Gastrocnemius medialis (tissue), 4 donors: ENCODE measurements around the gene FRY.

Source experiments
- POLR2A ChIP-seq, 2 donors: fragments of 450-650 bp; IDR thresholded peaks; one replicate each; pipeline ENCODE4 v1.6.1; 2017; ENCODE audit warnings: antibody characterized with exemption in 2 of 2, mild to moderate bottlenecking in 2 of 2, moderate library complexity in 2 of 2
- TF ChIP-seq, protein P1 (sequence below), 5 experiments: fragments of 450-650 bp in 3 of 5; fragments of 200-600 bp in 2 of 5; sonication (generic) in 2 of 5; IDR thresholded peaks in 4 of 5; conservative IDR thresholded peaks in 1 of 5; 1 replicate in 4 of 5; 2 replicates in 1 of 5; pipeline ENCODE4 v1.5.1; 2016 to 2019; ENCODE audit warnings: antibody characterized with exemption in 5 of 5, mild to moderate bottlenecking in 3 of 5, moderate library complexity in 3 of 5

DNA sequence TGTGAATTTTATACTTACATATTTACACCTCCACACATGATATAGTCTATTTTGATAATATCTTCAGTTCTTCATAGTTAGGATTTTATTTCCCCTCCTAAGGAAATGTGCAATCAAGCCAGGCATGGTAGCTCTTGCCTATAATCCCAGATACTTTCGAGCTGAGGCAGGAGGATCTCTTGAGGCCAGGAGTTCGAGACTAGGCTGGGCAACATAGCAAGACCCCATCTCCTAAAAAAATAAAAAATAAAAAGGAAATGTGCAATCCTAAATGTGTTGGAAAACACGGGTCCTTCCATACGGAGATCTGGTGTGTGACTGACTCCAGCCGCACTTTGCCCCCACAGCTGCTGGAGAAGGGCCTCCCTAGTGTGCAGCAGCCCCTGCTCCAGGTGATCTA, 212.1 kb downstream of the FRY start:
- TF ChIP-seq, protein P1, sequence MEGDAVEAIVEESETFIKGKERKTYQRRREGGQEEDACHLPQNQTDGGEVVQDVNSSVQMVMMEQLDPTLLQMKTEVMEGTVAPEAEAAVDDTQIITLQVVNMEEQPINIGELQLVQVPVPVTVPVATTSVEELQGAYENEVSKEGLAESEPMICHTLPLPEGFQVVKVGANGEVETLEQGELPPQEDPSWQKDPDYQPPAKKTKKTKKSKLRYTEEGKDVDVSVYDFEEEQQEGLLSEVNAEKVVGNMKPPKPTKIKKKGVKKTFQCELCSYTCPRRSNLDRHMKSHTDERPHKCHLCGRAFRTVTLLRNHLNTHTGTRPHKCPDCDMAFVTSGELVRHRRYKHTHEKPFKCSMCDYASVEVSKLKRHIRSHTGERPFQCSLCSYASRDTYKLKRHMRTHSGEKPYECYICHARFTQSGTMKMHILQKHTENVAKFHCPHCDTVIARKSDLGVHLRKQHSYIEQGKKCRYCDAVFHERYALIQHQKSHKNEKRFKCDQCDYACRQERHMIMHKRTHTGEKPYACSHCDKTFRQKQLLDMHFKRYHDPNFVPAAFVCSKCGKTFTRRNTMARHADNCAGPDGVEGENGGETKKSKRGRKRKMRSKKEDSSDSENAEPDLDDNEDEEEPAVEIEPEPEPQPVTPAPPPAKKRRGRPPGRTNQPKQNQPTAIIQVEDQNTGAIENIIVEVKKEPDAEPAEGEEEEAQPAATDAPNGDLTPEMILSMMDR (IDR thresholded peaks at IDR 0.05 in 4 of 5, conservative IDR thresholded peaks at IDR 0.05 in 1 of 5), result no peak
- no peak for TF ChIP-seq POLR2A (IDR thresholded peaks at IDR 0.05)
